ENCODE data around the gene TTLL3.
A peak's percentile ranks its signal among the peaks of the same experiment; 100 is the strongest.

TTLL3 gene

DNA sequence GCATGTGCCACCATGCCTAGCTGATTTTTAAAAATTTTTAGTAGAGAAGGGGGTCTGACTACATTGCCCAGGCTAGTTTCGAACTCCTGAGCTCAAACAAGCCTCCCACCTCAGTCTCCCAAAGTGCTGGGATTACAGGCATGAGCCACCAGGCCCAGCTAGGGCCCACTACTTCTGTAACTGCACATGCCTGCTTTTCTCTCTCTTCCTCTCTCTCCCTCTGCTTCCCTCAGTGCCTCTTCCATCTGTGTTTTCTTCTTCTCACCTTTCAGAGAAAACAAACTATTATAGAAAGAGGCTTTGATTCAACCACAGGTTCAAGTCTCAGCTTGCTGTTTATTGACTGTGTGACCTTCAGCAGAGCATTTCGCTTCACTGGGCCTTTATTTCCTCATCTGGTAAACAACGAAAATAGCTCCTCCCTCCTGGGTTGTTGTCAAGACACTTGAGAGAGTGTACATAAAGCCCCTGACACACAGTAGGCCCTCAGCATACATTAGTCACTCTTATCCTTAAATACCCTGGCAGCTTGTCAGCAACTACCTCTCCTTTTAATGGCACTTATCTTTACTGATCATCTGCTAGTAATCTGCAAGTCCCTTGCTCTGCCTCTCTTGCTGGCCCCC is 28.0 kb upstream of the TTLL3 start:
- DNase-seq (ENCODE audit: low read depth in 2 of 2): no peak

- DNase-seq (ENCODE audit: low read depth in 2 of 2): no peak
Measured at GRCh38 chr3:9782770-9783169, 27.3 kb upstream of the TTLL3 start.

DNA sequence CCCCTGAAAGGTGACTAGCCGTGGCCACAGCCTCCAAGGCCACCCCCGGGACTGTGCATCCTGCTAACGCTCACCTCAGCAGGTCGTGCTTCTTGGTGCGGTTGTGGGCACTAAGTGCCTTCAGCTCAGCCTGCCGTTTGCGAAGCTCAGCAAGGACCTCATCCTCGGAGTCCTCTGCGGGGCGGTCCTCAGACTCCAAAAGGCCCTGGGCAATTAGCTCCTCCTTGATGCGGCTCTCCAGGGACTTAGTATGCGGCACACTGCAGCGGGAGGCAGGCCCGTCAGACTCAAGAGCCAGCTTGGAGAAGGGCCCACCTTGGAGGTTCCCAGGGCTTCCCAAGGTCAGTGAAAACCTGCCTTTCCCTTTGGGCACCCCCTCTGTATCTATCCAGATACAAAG is 26.1 kb upstream of the TTLL3 start:
- no peak for DNase-seq (ENCODE audit: low read depth in 2 of 2)

DNA sequence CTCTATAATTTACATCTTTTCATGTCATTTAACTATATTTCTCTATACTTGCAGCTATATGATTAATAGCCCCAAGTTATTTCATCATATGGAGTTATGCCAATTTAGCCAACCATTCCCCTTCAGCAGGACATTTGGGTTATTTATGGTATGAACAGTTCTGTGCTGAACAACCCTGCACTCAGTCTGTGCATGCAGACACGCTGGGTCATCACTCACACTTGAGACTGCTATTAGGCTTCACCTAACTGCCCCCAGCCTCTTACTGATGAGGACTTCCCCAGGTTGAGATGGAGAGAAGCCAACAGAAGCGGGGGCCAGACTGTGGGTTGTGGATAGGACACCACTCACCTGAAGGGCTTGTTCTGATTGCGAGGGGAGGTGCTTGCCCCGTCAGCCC is 25.1 kb upstream of the TTLL3 start:
- DNase-seq (ENCODE audit: low read depth in 2 of 2): no peak

DNA sequence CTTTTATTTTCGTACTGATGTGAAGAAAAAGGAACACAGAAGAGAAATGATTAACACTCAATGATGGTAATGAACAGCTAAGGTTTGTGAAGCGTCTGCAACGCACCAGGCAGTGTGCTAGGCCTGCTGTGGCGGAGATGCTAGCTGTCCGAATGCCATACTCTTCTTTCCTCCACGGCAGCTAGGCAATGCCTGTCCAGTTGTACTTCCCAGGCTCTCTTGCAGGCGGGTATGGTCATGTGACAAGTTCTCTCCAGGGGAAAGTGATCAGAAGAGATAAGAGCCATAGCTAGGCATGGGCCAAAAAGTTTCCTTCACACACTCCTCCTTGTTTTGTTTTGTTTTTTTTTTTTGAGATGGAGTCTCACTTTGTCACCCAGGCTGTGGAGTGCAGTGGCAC is 24.5 kb upstream of the TTLL3 start:
- DNase-seq (ENCODE audit: low read depth in 2 of 2): no peak

GRCh38 chr3:9786209-9786739 is 23.8 kb upstream of the TTLL3 start:
- no peak for DNase-seq (ENCODE audit: low read depth in 2 of 2)

DNA sequence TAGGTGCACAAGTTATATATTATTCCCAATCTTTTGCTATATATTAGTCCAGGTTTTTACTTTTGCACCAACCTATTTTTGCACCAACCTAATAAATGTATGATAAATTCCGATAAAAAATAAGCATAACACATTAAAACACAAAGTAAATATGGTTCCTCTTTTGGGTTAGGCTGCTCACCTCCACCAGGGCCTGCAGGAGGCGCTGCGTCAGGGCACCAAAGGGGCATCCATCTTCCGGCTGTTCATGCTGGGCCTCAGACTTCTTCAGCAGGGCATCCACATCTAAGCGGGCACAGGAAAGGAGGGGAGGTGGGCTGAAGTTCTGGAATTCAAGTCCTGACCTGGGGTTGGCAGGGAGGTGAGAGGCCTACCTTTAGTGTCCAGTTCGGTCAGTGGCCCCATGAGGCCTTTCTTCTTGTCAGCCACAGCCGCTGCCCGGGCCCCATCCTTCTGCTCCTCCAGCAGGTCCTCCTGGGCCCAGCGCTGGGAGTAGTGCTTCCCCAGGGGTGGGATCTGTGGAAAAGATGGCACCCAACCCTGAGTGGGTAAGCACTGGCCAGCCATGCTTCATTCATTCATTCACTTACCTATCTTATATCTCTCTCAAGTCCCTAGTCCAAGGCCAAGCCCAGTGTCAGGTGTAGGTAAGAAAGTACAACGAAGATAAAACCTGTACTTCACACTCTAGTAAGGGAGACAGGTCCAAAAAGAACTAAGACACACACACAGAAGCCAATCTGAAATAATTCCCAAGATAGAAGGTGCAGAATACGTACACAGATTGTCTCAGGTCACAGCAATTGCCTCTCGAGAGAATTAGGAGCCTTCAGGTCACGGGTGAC is 23.0 kb upstream of the TTLL3 start:
- no peak for DNase-seq (ENCODE audit: low read depth in 2 of 2)

DNA sequence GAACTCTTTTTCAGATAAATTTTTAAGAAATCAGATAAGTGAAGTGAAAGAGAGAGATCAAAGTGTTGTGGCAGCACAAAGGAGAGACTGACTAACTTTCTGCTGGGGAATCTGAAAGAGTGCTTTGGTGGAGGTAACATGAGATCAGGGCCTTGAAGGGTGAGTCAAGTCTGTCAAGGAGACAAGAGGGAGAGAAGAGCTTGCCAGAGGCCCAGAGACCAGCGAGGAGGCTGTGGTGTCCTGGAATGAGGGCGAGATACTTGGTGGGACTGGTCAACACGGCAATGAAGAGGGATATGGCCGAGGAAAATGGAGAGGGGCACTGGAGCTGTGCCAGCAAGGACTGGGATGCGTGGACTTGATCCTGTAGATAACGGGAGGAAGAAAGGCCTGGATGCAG is 22.3 kb upstream of the TTLL3 start:
- no peak for DNase-seq (ENCODE audit: low read depth in 2 of 2)

DNA sequence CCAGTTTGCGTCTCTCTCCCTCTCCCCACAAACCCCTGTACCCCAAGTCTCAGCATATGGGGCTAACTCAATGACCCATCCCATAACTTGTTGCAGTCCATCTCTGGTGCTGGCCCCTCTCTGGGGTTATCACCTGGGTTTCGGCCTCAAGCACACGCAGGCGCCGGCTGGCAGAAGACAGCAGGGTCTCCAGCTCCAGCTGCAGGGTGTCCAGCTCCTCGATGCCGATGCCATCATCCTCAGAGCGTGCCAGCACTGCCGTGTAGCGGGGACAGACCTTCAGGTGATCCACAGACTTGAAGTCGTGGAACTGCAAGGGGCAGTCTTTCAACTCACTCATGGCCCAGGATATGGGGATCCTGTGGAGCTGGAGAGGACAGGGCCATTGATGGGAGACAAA is 18.9 kb upstream of the TTLL3 start:
- DNase-seq (ENCODE audit: low read depth in 2 of 2): no peak

GRCh38 chr3:9791790-9792404 is 18.2 kb upstream of the TTLL3 start:
- DNase-seq (ENCODE audit: low read depth in 2 of 2): no peak

DNA sequence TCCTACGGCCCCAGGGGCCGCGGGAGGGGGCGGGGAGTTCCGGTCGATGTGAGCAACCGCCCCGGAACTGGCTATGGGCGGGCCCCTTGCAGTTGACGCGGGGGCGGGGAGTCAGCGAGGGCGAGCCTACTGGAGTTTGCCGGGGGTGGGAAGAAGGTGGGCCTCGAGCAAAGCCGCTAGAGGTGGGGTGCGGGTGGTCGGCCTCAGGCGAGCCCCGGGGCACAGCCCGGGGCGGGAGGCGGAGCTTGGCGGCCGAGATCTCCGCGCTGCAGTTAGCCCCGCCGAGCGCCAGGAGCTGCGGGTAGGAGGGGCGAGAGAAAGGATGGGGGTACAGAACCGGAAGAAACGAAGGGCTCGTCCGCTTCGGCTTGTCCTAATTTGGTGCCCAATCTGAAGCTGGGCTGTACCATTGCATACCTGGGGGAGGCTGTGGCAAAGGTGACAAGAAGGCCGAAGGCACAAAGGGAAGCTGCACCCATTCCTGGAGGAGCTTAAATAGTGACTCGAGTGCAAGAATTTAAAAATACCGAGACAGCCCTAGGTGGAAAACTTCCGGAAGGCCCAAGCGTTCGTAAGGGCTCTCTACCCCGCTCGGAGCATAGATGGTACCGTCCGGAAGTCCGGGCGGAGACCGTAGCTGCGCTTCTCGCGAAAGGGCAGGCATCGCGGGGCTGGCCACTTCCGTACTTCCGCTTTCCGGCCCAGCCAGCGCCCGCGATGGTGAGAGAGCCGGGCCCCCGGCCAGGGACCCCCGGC is 17.5 kb upstream of the TTLL3 start, which contains the start of the genes ARPC4 and TADA3:
ARPC4 (plus strand) TSS at position 678 of the 756 bp plus-strand sequence; CDS start at position 718, 40 bp downstream.
TADA3 (minus strand) TSS at position 69 of the 756 bp plus-strand sequence. CDS start 1,007 bp downstream, outside the sequence.
- peak; percentile 85 to 89 for DNase-seq (ENCODE audit: low read depth in 2 of 2)

DNA sequence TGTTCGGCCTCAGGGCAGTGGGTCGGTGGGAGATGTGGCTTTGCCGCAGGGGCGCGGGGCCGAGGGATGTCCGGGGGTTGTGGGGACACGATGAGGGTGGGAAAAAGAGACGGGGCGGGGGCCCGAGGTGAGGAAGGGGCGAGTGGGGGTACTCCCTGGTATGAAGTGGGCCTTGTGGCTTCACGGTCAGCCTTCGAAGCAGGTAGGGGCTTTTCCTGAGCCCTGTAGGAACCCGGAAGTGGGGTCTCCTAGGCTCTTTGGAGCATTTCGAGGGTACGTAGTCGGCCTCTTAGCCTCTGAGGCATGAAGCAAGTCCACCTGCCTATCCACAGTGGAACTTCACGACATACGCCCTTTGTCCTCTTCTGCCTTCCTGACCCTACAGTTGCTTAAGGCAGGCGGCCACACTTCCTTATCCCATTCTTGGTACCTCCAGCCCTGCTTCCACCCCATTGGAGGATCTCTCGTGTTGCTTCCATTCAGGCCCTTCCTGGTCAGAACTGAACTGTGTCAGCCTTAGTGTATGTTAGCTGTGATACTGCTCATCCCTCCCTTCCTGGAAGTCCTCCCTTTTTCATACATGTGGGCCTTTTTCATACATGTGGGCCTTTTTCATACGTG is 16.8 kb upstream of the TTLL3 start:
- DNase-seq (ENCODE audit: low read depth in 2 of 2): no peak

GRCh38 chr3:9794400-9794799 is 15.7 kb upstream of the TTLL3 start:
- DNase-seq (ENCODE audit: low read depth in 2 of 2): no peak

DNA sequence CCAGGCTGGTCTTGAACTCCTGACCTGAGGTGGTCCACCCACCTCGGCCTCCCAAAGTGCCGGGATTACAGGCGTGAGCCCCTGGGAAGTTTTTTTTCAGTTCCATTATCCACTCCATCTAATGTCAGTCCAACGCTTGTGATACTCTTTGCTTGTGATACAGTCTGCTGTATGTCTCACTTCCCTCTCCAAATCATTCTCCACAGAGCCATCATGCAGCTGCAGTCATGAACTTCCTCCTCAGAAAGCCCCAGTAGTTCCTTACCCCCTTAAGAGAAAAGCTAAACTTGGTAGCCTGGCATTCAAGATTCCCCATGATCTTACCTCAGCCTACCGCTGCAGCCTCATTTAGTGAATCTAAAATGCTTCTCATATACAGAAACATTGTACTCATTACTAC is 14.9 kb upstream of the TTLL3 start:
- DNase-seq (ENCODE audit: low read depth in 2 of 2): no peak

GRCh38 chr3:9797196-9797945 is 12.7 kb upstream of the TTLL3 start:
- DNase-seq (ENCODE audit: low read depth in 2 of 2): no peak

- DNase-seq (ENCODE audit: low read depth in 2 of 2): no peak
Measured at GRCh38 chr3:9800529-9800928, 9.5 kb upstream of the TTLL3 start.

- DNase-seq (ENCODE audit: low read depth in 2 of 2): no peak
Measured at GRCh38 chr3:9803494-9803893, 6.6 kb upstream of the TTLL3 start.

DNA sequence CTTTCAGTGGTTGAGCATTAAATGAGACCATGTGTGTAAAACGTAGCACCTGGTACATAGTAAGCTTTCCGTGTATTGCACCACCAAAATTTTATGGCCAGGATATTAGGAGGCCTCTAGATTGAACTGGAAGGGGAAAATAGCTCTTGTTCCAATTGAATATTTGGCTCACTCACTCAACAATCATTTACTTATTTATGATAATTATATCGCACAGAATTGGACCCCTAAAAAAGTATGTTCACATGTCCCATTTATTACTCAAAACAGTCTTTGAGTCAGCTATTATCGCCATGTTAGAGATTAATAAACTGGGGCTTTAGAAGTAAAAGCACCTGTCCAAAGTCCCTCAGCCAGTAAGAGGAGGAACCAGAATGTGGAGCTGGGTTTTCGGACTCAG is 5.1 kb upstream of the TTLL3 start:
- no peak for DNase-seq (ENCODE audit: low read depth in 2 of 2)

DNA sequence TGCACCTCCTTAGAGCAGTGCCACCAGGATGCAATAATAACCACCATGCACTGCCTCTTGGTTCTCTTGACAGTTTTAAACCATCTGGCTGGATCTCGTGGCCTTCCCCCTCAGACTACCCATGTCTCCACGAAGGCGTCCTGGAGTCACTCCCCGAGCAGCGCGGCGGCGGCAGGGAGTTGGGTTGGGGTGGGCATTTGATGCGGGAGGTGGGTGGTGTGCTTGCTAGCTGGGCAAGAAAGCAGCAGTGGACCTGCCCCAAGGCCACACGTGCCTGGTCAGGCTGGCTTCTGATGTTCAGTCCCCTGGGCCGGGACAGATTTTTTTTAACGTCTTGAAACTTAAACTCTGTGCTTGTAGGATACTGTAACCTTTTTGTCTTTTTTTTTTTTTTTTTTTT is 3.9 kb upstream of the TTLL3 start:
- DNase-seq (ENCODE audit: low read depth in 2 of 2): no peak

Measured in activated CD4-positive, alpha-beta T cell treated with anti-CD3 and anti-CD28 coated beads for 24 hours (primary cell).